Neural cell (in vitro differentiated cells): ENCODE data around the gene EDDM13.

Experiments
- CTCF ChIP-seq: fragments of 450-650 bp; IDR thresholded peaks from 2 replicates; pipeline ENCODE4 v1.5.1; 2014; ENCODE audit warnings: antibody characterized with exemption, mild to moderate bottlenecking, moderate library complexity; ENCODE audit not compliant: poor library complexity, severe bottlenecking
- EP300 ChIP-seq: fragments of 450-650 bp; conservative IDR thresholded peaks from 2 replicates; pipeline ENCODE4 v1.6.1; 2014; ENCODE audit warnings: antibody characterized with exemption, mild to moderate bottlenecking, moderate library complexity; ENCODE audit not compliant: poor library complexity, severe bottlenecking
- MXI1 ChIP-seq: fragments of 450-650 bp; conservative IDR thresholded peaks from 2 replicates; pipeline ENCODE4 v1.6.1; 2014; ENCODE audit warnings: antibody characterized with exemption, mild to moderate bottlenecking; ENCODE audit not compliant: poor library complexity, severe bottlenecking
- POLR2AphosphoS5 ChIP-seq: IDR thresholded peaks from 2 replicates; pipeline ENCODE4 v1.6.1; 2012
- RAD21 ChIP-seq: fragments of 450-650 bp; conservative IDR thresholded peaks from 2 replicates; pipeline ENCODE4 v1.6.1; 2014; ENCODE audit warnings: antibody characterized with exemption, mild to moderate bottlenecking, moderate library complexity
- REST ChIP-seq: IDR thresholded peaks from 2 replicates; pipeline ENCODE4 v1.6.1; 2012; ENCODE audit warnings: borderline replicate concordance
- TAF1 ChIP-seq: IDR thresholded peaks from 2 replicates; pipeline ENCODE4 v1.6.1; 2012; ENCODE audit warnings: low read depth

GRCh38 chr19:56341948-56342347 is 69.4 kb downstream of the EDDM13 start:
- no peak for TF ChIP-seq CTCF
- TF ChIP-seq POLR2AphosphoS5 = no peak
- TF ChIP-seq RAD21 = no peak
- TF ChIP-seq TAF1 = no peak
- no peak for TF ChIP-seq EP300
- TF ChIP-seq REST = no peak
- TF ChIP-seq MXI1 = no peak
